ENCODE measurements around the gene KLHL17. TPM values are rescaled to one million over a fixed set of nuclear protein-coding genes. Genes with fewer than 3 reads are reported as not detected.

Gene KLHL17
- total RNA-seq: 26.0 and 28.3 TPM in 2 replicates

- intact Hi-C loops (cut with micrococcal nuclease): loop anchor here (1.0 to 10.0 kb wide), 3 partner anchors 54 to 551 kb away; partner anchors contain the start of genes ISG15 and PUSL1
These were observed at the start of gene KLHL17 for GRCh38 chr1:960363-961131. KLHL17 (plus strand) TSS chr1:960584; CDS start chr1:960694, 110 bp downstream.

GRCh38 chr1:910881-911721 lies 49.3 kb upstream of the KLHL17 start:
- intact Hi-C loops (cut with micrococcal nuclease): no loop called here

GRCh38 chr1:911875-912739 lies 48.3 kb upstream of the KLHL17 start:
- intact Hi-C loops (cut with micrococcal nuclease): no loop called here

GRCh38 chr1:912740-913301 lies 47.6 kb upstream of the KLHL17 start:
- intact Hi-C loops (cut with micrococcal nuclease): no loop called here

GRCh38 chr1:913491-914130 lies 46.8 kb upstream of the KLHL17 start:
- intact Hi-C loops (cut with micrococcal nuclease): no loop called here

GRCh38 chr1:914131-914890 lies 46.1 kb upstream of the KLHL17 start:
- intact Hi-C loops (cut with micrococcal nuclease): no loop called here

- intact Hi-C loops (cut with micrococcal nuclease): no loop called here
These were observed 45.5 kb upstream of the KLHL17 start for GRCh38 chr1:914891-915280.

GRCh38 chr1:915295-916172 lies 44.9 kb upstream of the KLHL17 start:
- intact Hi-C loops (cut with micrococcal nuclease): no loop called here

GRCh38 chr1:916173-917075 lies 44.0 kb upstream of the KLHL17 start:
- intact Hi-C loops (cut with micrococcal nuclease): no loop called here

GRCh38 chr1:917076-917459 lies 43.3 kb upstream of the KLHL17 start:
- intact Hi-C loops (cut with micrococcal nuclease): no loop called here

- intact Hi-C loops (cut with micrococcal nuclease): no loop called here
These were observed 42.8 kb upstream of the KLHL17 start for GRCh38 chr1:917466-918091.

- intact Hi-C loops (cut with micrococcal nuclease): no loop called here
These were observed 42.0 kb upstream of the KLHL17 start for GRCh38 chr1:918353-918752.

- intact Hi-C loops (cut with micrococcal nuclease): no loop called here
These were observed 41.5 kb upstream of the KLHL17 start for GRCh38 chr1:918843-919242.

- intact Hi-C loops (cut with micrococcal nuclease): no loop called here
These were observed 41.0 kb upstream of the KLHL17 start for GRCh38 chr1:919271-919872.

- intact Hi-C loops (cut with micrococcal nuclease): no loop called here
These were observed 40.4 kb upstream of the KLHL17 start for GRCh38 chr1:920010-920409.

- intact Hi-C loops (cut with micrococcal nuclease): no loop called here
These were observed 39.9 kb upstream of the KLHL17 start for GRCh38 chr1:920521-920920.
